Measurements from ENCODE around the gene CAST. TPM values are rescaled to one million over a fixed set of nuclear protein-coding genes. Genes with fewer than 3 reads are reported as not detected.

Gene CAST
- total RNA-seq, 1 experiment from 2014 or later, result 52.3 TPM

GRCh38 chr5:96790961-96791504 is 128.9 kb downstream of the CAST start:
- Histone ChIP-seq H2BK20ac (ENCODE audit: low read depth, low read length, poor library complexity, severe bottlenecking) (no peak overlapping the region), H3K27ac (ENCODE audit: insufficient read length, low read depth, low read length) (no peak overlapping the region), H2BK15ac (ENCODE audit: low read depth, low read length) (no peak overlapping the region), H3K27me3 (ENCODE audit: insufficient read depth, low read length) (no peaks in the 10 kb centered on the region), H2BK5ac (ENCODE audit: insufficient read length, low read length) (no peak overlapping the region), H3K56ac (ENCODE audit: insufficient read length, low read depth, low read length) (no peak overlapping the region), H4K5ac (ENCODE audit: insufficient read length, low read depth, low read length) (no peak overlapping the region), H3K9ac (ENCODE audit: extremely low read depth, insufficient read length, low read length) (no peak overlapping the region), H4K8ac (replicated peaks; ENCODE audit: insufficient read length, low read depth, low read length) (no peak overlapping the region), H3T11ph (ENCODE audit: low read length) (no peak overlapping the region), H3K4ac (ENCODE audit: low read depth, low read length) (no peak overlapping the region), H2AFZ (ENCODE audit: low read length) (no peak overlapping the region), H3K79me1 (ENCODE audit: insufficient read depth, low read depth, low read length, poor library complexity, severe bottlenecking) (no peaks in the 10 kb centered on the region), H3K79me2 (ENCODE audit: insufficient read depth, low read length) (no peaks in the 10 kb centered on the region), H3K23ac (ENCODE audit: insufficient read length, low read depth, low read length) (no peak overlapping the region), H3K14ac (ENCODE audit: insufficient read depth, low read length) (no peak overlapping the region), H3K18ac (ENCODE audit: insufficient read length, low read depth, low read length) (no peak overlapping the region), H3K4me1 (ENCODE audit: insufficient read depth, low read length) (peaks cover 3% of the 10 kb centered on the region; the same call in 1 of the 2 replicates), H2BK120ac (ENCODE audit: low read depth, low read length, poor library complexity, severe bottlenecking) (no peak overlapping the region), H4K91ac (ENCODE audit: insufficient read length, low read depth, low read length) (no peak overlapping the region), H3K9me3 (ENCODE audit: control insufficient read depth, low read depth, low read length) (no peaks in the 10 kb centered on the region), H4K20me1 (ENCODE audit: control insufficient read depth, insufficient read depth, insufficient read length) (no peaks in the 10 kb centered on the region), H3K4me2 (ENCODE audit: insufficient read depth, insufficient read length, low read length) (no peak overlapping the region), H2AK5ac (ENCODE audit: insufficient read length, low read length) (no peak overlapping the region), H3K23me2 (ENCODE audit: insufficient read length, low read depth, low read length, poor library complexity, severe bottlenecking) (no peaks in the 10 kb centered on the region), H2BK12ac (ENCODE audit: insufficient read length, low read depth, low read length) (no peak overlapping the region)
- Mint-ChIP-seq H3K4me1 (peaks cover 18 to 28% of the 10 kb centered on the region in 2 experiments), H3K36me3 (ENCODE audit: insufficient read depth in 1 of 3, low read depth in 3 of 3) (peaks cover 2 to 4% (median 2%) of the 10 kb centered on the region in 3 experiments; a peak in 4 of 7 replicates), H3K9me3 (no peaks in the 10 kb centered on the region), H3K27ac (peak overlapping the region; percentile 36 to 97 (median 83); a peak in 4 of 7 replicates), H3K4me3 (no peak overlapping the region), H3K27me3 (ENCODE audit: low read depth) (no peaks in the 10 kb centered on the region)
- no CpG with 5 or more reads among the region's 3 CpGs for WGBS (ENCODE audit: extremely low coverage, insufficient read length, low lambda C conversion rate)
- TF ChIP-seq, protein P1, sequence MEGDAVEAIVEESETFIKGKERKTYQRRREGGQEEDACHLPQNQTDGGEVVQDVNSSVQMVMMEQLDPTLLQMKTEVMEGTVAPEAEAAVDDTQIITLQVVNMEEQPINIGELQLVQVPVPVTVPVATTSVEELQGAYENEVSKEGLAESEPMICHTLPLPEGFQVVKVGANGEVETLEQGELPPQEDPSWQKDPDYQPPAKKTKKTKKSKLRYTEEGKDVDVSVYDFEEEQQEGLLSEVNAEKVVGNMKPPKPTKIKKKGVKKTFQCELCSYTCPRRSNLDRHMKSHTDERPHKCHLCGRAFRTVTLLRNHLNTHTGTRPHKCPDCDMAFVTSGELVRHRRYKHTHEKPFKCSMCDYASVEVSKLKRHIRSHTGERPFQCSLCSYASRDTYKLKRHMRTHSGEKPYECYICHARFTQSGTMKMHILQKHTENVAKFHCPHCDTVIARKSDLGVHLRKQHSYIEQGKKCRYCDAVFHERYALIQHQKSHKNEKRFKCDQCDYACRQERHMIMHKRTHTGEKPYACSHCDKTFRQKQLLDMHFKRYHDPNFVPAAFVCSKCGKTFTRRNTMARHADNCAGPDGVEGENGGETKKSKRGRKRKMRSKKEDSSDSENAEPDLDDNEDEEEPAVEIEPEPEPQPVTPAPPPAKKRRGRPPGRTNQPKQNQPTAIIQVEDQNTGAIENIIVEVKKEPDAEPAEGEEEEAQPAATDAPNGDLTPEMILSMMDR (conservative IDR thresholded peaks at IDR 0.05), result no peak
- DNase-seq, result no peak

All from H9 (cell line).